GM21423 (cell line): Measurements from ENCODE around the gene ZNF471.

Experiments used
- ATAC-seq: cut with Tn5 transposase; IDR thresholded peaks from one replicate; pipeline ENCODE4 v1.9.1; 2021; ENCODE audit warnings: mild to moderate bottlenecking, moderate library complexity; ENCODE audit not compliant: unreplicated experiment

ZNF471 gene

DNA sequence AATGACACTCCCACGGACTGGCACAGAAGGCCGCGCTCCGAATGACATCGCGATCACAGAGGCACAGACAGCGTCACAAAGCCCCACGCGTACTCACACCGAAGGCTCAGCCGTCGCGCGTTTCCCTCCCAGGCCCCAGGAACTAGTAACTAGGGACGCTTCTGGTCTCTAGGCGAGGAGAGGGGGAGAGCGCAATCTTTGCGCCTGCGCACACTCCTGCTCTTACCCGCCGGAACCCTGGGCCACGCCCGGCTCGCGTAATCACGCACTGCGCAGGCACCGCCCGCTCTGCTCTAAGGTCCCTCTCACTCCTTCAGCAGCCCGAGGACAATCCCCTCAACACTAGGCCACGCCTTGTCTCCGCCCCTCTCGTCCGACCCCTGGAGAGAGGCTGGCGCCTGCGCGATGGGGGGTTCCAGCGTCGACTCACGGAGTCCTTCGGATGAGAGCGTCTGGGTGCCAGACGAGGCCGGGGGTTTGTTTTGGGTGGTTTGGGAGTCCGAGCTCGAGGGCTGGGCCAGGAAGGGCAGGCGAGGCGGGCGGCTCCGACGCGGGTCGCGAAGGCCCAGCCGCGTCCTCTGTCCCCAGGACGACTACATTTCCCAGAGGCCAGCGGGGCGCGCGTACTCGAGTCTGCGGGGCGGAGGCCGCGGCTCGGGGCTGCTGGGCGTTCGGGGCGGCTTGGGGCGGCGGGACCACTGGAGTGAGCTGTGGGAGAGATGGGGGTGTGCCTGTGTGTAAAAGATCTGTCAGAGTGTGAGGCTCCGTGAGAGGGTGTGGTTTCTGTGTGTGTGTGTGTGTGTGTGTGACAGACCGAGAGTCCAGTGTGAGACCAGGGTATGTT lies at the start of gene ZNF471:
Gene ZNF471, plus strand, starts transcription at position 410 of the 844 bp plus-strand sequence. CDS start 3,717 bp downstream, outside the sequence.
- no peak for ATAC-seq

DNA sequence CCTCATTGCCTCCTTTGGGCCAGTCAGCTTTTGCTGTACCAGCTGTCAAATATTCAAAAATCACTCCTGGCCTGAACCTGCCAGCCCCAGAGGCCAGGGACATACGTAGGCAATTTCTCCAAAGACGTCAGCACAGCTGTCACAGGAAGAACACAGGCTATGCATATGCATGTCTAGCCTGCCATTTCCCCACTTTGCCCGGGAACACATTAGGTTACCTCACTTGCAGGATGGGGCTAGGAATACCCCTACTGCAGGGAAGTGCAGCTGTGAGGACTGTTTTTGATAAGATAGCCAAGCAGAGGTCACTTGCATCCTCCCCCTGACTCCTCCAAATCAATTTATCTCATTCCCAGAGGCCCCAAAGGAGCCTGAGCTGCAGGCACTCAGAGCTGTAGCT lies 33.3 kb upstream of the ZNF471 start:
- ATAC-seq, result no peak

DNA sequence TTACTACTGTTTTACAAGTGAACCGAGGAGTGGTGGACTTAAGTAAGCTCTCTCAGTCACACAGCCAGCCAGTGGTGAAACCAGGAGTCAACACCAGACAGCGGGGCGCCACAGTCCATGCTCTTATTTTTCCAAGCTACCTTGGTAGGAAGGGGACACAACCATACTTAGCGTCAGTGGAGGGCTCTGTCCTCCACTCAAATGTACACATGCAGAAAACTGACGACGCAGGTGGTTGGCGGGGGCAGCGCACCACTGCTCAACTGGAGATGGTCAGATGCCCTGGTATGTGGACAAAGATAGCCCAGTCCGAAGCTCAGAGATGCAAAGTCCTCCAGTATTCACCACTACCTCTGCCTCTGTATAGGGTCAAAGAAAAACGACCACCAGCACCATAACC lies 31.6 kb upstream of the ZNF471 start:
- no peak for ATAC-seq

DNA sequence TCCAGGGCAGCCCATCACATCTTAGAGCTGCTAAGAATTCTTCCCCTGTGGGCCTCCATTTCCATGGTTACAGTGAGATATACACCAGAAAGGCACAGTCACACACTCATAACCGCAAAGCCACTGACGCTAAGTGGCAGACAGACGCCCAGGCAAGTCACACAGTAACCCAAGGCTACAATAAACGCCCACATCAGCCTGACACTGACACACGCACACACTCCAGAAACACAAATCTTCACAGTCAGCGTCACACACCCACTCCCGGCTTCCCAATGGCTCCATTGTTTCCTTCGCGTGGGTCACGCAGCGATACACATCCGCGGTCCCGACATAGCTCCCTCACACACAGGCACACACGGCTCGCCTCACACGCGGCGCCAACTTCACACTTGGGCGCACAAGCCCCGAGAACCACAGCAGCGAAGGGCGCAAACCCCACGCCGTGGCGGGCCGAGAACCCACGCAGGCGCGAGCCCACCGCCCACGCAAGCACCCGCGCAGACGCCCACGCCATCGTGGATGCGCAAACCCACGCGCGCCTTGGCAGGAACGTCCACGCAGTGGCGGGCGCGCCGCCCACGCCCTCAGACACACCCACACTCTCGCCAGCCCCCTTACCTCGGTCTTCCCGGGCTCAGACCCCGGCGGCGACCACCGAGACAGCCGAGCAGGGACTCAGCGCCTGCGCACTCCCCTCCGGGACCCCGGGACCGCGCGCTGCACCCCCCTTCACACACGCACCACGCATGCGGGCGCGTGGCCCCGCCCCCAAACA lies 30.8 kb upstream of the ZNF471 start, which contains the start of gene ZNF667:
Gene ZNF667, minus strand, starts transcription at position 695 of the 778 bp plus-strand sequence. CDS start 14,975 bp downstream, outside the sequence.
- no peak for ATAC-seq

DNA sequence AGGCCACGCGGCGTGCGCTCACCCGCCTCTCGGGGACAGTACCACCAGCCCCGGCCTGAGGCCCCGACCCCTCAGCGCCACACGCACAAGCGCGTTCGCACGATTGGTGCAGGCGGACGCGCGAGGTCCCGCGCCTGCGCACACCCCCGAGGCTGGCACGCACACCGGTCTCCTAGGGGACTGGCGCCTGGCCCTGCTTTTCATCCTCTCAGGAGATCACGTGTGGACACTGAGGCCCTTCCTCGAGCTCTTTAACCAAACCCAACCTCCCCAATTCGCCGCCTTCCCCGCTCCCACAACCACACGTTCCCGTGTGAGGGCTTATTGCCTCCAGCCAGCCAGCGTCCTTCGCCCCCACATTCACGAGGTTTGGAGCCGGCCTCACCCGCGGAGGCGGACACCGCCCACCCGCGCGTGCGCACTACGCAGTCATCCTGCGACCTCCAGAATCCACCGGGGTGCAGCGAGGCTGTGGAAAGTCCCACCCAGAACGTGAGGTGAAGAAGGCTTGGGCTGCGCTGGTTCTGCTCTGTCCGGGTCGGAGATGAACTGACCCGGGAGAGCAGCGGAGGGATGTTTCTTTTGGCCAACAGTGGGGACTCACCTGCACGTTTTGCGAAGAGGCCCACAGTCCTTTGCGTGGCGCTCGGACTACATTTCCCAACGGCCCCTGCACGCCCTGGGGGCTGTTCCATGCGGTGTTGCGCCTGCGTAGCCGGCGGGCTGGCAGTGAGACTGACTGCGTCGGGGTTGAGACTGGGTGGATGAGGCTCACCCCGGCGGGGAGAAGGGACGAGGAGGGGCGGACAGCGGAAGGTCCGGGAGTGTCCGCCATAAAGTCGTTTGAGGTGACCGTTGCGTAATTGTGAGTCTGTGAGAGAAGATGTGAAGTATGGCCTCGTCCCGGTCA lies 30.0 kb upstream of the ZNF471 start:
- ATAC-seq, result no peak

DNA sequence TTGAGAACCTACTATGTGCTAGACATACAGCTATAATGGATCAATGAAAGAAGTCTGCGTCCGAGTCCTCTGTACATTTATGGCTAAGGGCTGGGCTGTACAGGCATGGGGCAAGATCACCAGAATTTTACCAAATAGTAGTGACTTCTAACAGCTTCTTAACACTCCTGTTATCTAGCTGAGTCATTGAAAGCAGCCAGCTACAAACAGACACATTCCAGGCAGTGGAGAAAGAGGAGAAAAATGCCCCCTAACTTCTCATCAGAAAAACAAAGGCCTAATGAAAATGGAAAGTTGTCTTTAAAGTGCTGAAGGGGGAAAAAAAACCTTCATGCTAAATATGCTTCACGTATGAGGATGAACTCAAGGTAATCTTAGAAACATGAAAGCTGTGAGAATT lies 16.3 kb upstream of the ZNF471 start:
- ATAC-seq, result no peak

DNA sequence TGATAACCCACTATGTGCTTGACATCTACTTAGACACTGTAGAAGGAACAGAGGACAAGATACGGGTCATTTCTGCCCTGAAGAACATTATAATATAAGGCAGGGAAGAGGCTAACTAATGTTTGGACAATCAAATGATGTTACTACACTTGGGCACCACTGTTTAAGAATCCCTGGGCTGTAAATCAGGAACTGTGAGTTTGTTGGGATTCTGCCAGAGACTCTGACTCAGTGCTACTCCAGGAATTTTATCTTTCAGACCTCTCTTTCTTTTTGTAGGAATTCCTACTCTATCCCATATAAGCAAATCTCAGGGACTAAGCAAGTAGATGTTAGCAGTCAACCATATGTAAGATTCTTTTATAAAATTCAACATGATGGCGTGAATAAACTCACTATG lies 3.1 kb upstream of the ZNF471 start:
- ATAC-seq, result no peak

DNA sequence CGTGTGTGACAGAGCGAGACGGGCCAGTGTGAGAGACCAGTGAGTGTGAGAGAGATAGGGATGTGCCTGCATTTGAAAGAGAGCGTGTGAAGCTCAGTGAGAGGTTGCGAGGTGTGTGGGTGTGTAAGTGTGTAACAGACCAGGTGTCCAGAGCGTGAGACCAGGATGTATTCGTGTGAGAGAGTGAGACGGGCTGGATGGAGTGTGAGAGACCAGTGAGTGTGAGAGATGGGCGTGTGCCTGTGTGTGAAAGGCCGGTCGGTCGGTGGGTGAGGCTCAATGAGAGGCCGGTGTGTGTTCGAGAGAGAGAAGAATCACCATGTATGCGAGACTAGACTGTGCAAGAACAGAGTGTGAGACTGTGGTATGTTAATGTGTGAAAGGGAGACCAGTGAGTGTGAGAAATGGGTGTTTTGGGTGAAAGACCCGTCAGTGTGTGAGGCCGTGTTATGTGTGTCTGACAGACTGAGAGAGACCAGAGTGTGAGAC lies 679 bp downstream of the ZNF471 start:
- ATAC-seq, result no peak

DNA sequence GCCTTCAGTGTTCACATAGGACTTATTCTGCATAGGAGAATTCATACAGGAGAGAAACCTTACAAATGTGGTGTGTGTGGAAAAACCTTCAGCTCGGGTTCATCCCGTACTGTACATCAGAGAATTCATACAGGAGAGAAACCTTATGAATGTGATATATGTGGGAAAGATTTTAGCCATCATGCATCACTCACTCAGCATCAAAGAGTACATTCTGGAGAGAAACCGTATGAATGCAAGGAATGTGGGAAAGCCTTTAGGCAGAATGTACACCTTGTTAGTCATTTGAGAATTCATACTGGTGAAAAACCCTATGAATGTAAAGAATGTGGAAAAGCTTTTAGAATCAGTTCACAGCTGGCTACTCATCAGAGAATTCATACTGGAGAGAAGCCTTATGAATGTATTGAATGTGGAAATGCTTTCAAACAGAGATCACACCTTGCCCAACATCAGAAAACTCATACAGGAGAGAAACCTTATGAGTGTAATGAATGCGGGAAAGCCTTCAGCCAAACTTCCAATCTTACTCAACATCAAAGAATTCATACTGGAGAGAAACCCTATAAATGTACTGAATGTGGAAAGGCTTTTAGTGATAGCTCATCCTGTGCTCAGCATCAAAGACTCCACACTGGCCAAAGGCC lies 17.7 kb downstream of the ZNF471 start:
- ATAC-seq, result no peak

DNA sequence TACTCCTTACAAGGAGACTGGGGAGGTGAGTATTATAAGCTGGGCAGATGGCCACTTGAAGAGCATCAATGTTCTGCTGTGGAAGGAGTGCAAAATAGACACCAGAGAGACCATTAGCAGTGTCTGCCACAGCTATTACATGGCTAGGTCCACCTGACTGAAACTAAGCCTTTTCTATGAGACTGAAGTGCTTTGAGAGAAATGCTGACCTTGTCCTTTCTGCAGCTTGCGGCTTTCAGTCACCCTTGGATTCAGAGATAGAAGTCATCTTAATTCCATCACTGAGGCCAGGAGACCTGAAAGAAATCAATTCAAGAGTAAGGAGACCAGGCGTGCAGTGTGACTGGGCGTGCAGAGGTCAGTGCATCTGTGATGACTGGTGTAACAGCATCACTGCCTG lies 29.8 kb downstream of the ZNF471 start:
- ATAC-seq, result no peak

DNA sequence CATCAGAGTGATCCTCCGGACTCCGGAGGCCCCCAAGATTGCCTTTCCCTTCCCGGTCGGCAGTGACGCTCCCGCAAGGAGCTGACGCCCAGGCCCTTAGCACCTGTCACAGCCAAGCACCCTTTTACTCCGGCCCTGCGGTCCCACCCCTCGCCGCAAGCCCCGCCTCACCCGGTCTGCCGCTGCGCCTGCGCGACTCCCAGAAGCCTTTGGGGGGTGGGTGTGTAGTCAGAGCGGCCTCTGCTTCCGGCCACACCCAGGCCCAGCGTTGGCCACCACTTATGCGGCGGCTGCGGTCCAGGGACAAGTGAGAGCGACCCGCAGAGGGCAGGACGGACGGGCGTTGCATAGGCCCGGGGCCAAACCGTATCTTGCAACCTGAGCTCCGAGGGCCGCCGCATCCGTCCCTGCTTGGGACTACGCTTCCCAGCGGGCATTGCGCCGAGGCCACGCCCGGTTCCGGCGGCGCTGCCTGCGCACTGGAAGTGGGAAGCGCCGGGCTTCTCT lies 30.7 kb downstream of the ZNF471 start:
- peak; percentile 84 for ATAC-seq

DNA sequence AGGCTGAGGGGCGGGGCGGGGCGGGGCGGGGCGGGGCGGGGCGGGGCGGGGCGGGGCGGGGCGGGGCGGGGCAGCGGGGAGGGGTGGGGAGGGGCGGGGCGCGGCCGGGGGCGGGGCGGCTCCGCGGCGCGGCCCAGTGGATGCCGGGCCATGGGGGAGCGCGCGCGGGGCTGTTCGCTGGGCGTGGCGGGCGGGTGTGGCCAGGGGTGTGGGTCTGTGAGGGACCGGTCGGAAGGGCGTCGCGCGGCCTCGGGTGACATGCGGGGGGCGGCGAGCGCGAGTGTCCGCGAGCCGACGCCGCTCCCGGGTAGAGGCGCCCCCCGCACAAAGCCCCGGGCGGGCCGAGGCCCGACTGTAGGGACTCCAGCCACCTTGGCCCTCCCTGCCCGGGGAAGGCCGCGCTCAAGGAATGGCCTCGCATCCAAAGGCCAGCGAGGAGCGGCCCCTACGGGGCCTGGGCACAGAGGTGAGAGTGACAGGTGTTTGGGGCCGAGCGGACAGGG lies 31.2 kb downstream of the ZNF471 start, which contains the start of gene ZFP28:
Gene ZFP28, plus strand, starts transcription at position 188 of the 503 bp plus-strand sequence. Its CDS starts 71 bp downstream, at position 259.
- ATAC-seq, result peak; percentile 47

DNA sequence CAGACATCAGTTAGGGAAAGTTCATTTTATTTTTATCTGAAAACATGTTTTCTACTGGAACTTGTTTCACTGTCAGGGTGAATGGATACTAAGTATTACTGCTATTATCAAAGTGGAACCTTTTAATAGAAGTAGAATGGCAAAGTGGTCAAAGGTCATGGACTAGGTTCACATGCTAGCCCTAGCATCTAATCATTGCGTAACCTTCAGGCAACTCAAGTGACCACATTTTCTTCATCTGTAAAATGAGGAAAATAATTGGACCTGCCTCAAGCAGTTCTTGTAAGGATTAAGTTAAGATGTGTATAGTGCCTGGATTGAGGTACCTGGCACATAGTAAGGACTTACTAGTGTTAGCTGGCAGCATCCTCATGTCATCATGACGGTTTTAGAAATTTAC lies 36.1 kb downstream of the ZNF471 start:
- no peak for ATAC-seq

DNA sequence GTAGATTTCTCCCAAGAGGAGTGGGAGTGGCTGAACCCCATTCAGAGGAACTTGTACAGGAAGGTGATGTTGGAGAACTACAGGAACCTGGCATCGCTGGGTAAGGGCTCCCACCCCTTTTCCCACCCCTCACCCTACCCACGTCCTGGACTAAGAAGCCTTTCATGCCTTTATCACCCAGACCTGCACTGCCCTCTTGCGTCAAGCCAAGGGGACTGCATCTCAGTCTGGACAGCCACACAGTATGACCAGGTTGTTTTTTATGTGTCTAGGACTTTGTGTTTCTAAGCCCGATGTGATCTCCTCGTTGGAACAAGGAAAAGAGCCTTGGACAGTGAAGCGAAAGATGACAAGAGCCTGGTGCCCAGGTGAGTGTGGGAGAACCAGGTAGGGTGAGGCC lies 39.9 kb downstream of the ZNF471 start:
- ATAC-seq, result no peak

DNA sequence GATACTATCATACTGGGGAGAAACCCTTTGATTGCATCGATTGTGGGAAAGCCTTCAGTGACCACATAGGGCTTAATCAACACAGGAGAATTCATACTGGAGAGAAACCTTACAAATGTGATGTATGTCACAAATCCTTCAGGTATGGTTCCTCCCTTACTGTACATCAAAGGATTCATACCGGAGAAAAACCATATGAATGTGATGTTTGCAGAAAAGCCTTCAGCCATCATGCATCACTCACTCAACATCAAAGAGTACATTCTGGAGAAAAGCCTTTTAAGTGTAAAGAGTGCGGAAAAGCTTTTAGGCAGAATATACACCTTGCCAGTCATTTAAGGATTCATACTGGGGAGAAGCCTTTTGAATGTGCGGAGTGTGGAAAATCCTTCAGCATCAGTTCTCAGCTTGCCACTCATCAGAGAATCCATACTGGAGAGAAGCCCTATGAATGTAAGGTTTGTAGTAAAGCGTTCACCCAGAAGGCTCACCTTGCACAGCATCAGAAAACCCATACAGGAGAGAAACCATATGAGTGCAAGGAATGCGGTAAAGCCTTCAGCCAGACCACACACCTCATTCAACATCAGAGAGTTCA lies 46.7 kb downstream of the ZNF471 start:
- no peak for ATAC-seq

DNA sequence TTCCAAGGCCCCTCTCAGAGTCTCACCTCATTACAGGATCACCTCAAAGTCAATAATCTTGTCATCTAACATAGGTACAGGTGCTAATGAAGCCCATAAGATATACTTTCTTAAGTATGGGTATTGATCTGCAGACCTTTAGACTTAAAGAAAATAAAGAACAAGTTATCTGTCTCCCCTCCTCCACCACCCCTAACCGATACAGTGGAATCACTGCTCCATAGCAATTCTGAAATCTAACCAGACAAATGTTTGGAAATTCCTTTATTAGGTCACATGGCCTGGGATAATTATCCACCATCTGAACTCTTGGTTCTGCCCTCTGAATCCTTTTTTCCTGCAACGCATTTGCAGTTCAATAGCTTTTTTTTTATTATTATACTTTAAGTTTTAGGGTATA lies 55.1 kb downstream of the ZNF471 start:
- no peak for ATAC-seq

DNA sequence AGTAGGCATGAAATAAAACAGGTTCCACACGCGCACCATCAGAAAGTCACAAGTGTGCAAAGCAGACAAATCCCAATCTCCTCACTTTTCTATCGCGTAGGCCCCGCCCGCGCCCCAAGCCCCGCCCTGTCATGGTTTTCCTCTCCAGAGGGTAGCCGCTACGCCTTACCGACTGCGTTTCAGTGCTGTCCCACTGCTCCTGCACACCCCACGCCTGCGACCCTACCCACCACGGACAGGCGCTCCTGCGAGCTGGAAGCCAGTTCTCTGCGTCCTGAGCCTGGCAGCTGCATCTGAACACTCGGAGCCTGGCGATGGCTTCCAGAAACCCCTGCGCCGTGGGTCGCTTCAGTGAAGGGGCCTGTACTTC lies 59.2 kb downstream of the ZNF471 start:
- peak; percentile 31 for ATAC-seq

DNA sequence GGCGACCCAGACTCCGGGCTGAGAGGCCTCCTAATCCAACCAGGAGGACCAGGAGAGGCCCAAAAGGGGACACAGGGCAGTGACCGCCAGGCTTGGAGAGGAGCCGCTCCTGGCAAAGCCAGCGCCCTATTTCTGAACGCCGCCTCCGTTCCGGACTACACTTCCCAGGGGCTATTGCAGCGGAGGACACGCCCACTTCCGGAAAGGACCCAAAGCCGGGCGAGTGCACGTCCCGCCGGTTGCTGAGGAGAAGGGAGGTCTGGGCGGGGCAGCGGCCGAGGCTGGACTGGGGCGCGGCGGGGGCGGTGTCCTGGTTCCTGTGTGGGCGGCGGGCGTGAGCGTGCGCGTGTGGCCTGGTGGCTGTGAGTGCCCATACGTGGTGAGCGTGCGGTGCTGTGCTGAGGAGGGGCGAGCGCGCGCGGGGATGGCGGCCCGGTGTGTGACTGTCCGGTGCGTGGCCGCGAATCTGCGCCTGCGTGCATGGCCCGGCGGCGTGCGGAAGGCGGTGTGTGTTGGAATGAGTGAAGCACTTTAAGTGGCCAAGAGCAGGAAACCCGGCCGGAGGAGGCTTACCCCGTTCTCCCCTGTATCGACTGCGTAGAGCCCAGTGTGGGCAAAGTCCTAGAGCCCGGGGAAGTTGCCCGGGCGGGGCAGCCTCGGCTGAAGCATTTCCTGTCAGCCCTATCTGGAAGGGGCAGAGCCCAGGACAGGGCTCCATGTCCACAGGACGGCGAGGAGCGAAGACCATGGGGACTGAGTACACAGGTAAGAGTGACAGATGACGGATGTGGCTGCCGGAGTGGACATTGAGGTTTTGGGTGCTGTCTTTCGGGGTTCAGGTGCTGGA lies 59.8 kb downstream of the ZNF471 start, which contains the start of gene ZNF470:
Gene ZNF470, plus strand, starts transcription at position 195 of the 847 bp plus-strand sequence. CDS start 2,844 bp downstream, outside the sequence.
- peak; percentile 96 for ATAC-seq
